HL-60 (cell line): ENCODE data around the gene GGA3.

Experiments used
- DNase-seq, 2 experiments: peaks; one replicate each; pipeline ENCODE4 v3.0.0-alpha.2; 2010 to 2020; ENCODE audit warnings: low read depth in 1 of 2, low spot score in 1 of 2
- H3K27ac ChIP-seq: fragments of 250-450 bp; sonication (Bioruptor Pico); replicated peaks from 2 replicates; pipeline ENCODE4 v1.5.1; 2020; ENCODE audit warnings: mild to moderate bottlenecking, moderate library complexity
- H3K27me3 ChIP-seq: fragments of 250-450 bp; sonication (Bioruptor Pico); 2 replicates; pipeline ENCODE4 v1.5.1; 2021; ENCODE audit warnings: mild to moderate bottlenecking, moderate library complexity; ENCODE audit not compliant: insufficient read depth, poor library complexity, severe bottlenecking
- H3K4me3 ChIP-seq: replicated peaks from 2 replicates; pipeline ENCODE4 v1.5.1; 2011; ENCODE audit warnings: mild to moderate bottlenecking, control low read depth, low read length; ENCODE audit not compliant: insufficient read depth
- CTCF ChIP-seq: IDR thresholded peaks from one replicate; pipeline ENCODE4 v1.5.1; 2011; ENCODE audit warnings: low read length, control low read depth, inconsistent platforms; ENCODE audit not compliant: insufficient read depth
- GABPA ChIP-seq: IDR thresholded peaks from 2 replicates; pipeline ENCODE4 v1.6.1; 2012; ENCODE audit warnings: low read depth
- POLR2AphosphoS5 ChIP-seq: IDR thresholded peaks from 2 replicates; pipeline ENCODE4 v1.6.1; 2012; ENCODE audit warnings: low read depth
- REST ChIP-seq: IDR thresholded peaks from 2 replicates; pipeline ENCODE4 v1.6.1; 2012; ENCODE audit warnings: low read depth; ENCODE audit not compliant: insufficient replicate concordance
- SPI1 ChIP-seq: IDR thresholded peaks from 2 replicates; pipeline ENCODE4 v1.6.1; 2012; ENCODE audit warnings: low read depth, mild to moderate bottlenecking, borderline replicate concordance

GGA3 gene

DNA sequence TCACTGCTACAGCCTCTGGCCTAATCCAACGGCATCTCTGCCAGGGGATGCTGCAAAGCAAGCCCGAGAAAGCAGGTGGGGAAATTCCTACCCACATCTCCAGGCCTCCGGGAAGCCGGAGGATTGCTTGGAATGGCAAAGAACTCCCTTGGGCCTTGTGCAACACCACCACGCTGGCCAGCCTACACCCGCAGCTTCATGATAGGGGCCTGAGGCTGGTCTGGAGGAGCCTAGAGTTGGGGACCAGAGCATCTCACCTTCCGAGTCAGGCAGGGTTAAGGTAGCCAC, 20.3 kb downstream of the GGA3 start:
- Histone ChIP-seq H3K4me3 (no peak overlapping the region), H3K27me3 (no peaks in the 10 kb centered on the region), H3K27ac (no peak overlapping the region)
- no peak for DNase-seq
- TF ChIP-seq SPI1 (no peak), CTCF (no peak), POLR2AphosphoS5 (no peak), GABPA (no peak), REST (no peak)

GRCh38 chr17:75240394-75241142, 20.8 kb downstream of the GGA3 start:
- TF ChIP-seq REST, result no peak
- TF ChIP-seq GABPA, result no peak
- no peak for TF ChIP-seq POLR2AphosphoS5
- TF ChIP-seq SPI1, result no peak
- peak; percentile 75 for TF ChIP-seq CTCF
- Histone ChIP-seq H3K27ac (no peak overlapping the region), H3K4me3 (no peak overlapping the region), H3K27me3 (no peaks in the 10 kb centered on the region)
- peak in 1 of 2 experiments; percentile 60 for DNase-seq

- DNase-seq, result no peak
- Histone ChIP-seq H3K27ac (no peak overlapping the region), H3K4me3 (no peak overlapping the region), H3K27me3 (no peaks in the 10 kb centered on the region)
- TF ChIP-seq REST (no peak), CTCF (no peak), POLR2AphosphoS5 (no peak), SPI1 (no peak), GABPA (no peak)
Observed at GRCh38 chr17:75239778-75240393, 21.5 kb downstream of the GGA3 start.
